A549 (cell line): ENCODE data around the gene TIRAP.

ENCODE experiments used
- CBX8 ChIP-seq: fragments of 200-600 bp; sonication (generic); IDR thresholded peaks from 2 replicates; pipeline ENCODE4 v1.6.1; 2016
- CHD2 ChIP-seq: fragments of 150-350 bp; IDR thresholded peaks from 2 replicates; pipeline ENCODE4 v1.6.1; 2014; ENCODE audit warnings: low read length; ENCODE audit not compliant: partially characterized antibody
- ESRRA ChIP-seq: fragments of 150-350 bp; IDR thresholded peaks from 2 replicates; pipeline ENCODE4 v1.6.1; 2014; ENCODE audit warnings: mild to moderate bottlenecking, low read length, borderline replicate concordance
- KDM1A ChIP-seq: fragments of 200-600 bp; sonication (generic); IDR thresholded peaks from 2 replicates; pipeline ENCODE4 v1.6.1; 2016; ENCODE audit warnings: low read depth, mild to moderate bottlenecking
- POLR2A ChIP-seq: IDR thresholded peaks from 2 replicates; pipeline ENCODE4 v1.6.1; 2012; ENCODE audit warnings: mild to moderate bottlenecking, low read length
- POLR2AphosphoS2 ChIP-seq: conservative IDR thresholded peaks from 2 replicates; pipeline ENCODE4 v1.6.1; 2012; ENCODE audit warnings: low read length, improper control_type of control experiment, inconsistent platforms
- RFX5 ChIP-seq: fragments of 450-650 bp; IDR thresholded peaks from 2 replicates; pipeline ENCODE4 v1.7.1; 2014; ENCODE audit warnings: antibody characterized with exemption, mild to moderate bottlenecking, moderate library complexity
- TP53 ChIP-seq: fragments of 250-450 bp; sonication (Bioruptor Pico); IDR thresholded peaks from 2 replicates; pipeline ENCODE4 v1.5.0; 2021; ENCODE audit warnings: mild to moderate bottlenecking, moderate library complexity
- TF ChIP-seq, protein P1 (sequence below): fragments of >200 bp; sonication (Bioruptor Twin); formaldehyde crosslinking; IDR thresholded peaks from 3 replicates; pipeline ENCODE4 v1.5.1; 2016
- TF ChIP-seq, protein P2 (sequence below): fragments of 450-650 bp; IDR thresholded peaks from 2 replicates; pipeline ENCODE4 v1.6.1; 2014; ENCODE audit warnings: antibody characterized with exemption

DNA sequence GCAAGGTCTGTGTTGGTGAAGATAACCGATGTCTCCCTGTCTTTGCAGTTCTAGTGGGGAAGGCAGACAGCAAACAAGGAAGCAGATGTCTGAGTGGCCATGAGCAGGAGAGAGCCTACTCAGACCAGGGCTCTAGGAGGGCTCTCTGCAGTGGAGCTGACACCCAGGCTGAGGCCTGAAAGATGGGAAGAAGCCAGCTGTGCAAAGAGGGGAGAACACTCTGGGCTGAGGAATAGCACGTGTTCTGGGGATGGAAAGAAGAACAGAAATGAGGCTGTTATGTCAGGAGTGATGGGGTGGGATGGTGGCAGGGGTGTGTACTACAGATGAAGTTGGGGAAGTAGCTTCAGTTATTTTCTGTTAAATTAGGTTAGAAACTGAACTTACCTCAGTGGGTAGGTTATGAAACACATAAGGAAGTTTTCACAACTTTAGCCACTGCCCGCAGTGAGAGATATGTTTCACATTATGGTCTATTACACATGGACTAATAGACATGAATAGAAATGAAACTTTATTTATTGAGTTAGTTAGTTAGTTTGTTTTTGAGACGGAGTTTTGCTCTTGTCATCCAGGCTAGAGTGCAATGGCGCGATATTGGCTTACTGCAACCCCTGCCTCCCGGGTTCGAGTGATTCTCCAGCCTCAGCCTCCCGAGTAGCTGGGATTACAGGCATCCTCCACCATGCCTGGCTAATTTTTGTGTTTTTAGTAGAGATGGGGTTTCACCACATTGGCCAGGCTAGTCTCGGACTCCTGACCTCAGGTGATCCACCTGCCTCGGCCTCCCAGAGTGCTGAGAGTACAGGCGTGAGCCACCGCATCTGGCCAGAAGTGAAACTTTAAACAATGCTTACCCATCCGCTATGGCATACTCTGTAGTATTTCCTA is 28.8 kb downstream of the TIRAP start:
- TF ChIP-seq POLR2A: no peak
- TF ChIP-seq, protein P1, sequence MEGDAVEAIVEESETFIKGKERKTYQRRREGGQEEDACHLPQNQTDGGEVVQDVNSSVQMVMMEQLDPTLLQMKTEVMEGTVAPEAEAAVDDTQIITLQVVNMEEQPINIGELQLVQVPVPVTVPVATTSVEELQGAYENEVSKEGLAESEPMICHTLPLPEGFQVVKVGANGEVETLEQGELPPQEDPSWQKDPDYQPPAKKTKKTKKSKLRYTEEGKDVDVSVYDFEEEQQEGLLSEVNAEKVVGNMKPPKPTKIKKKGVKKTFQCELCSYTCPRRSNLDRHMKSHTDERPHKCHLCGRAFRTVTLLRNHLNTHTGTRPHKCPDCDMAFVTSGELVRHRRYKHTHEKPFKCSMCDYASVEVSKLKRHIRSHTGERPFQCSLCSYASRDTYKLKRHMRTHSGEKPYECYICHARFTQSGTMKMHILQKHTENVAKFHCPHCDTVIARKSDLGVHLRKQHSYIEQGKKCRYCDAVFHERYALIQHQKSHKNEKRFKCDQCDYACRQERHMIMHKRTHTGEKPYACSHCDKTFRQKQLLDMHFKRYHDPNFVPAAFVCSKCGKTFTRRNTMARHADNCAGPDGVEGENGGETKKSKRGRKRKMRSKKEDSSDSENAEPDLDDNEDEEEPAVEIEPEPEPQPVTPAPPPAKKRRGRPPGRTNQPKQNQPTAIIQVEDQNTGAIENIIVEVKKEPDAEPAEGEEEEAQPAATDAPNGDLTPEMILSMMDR: no peak
- no peak for TF ChIP-seq POLR2AphosphoS2
- TF ChIP-seq, protein P2, sequence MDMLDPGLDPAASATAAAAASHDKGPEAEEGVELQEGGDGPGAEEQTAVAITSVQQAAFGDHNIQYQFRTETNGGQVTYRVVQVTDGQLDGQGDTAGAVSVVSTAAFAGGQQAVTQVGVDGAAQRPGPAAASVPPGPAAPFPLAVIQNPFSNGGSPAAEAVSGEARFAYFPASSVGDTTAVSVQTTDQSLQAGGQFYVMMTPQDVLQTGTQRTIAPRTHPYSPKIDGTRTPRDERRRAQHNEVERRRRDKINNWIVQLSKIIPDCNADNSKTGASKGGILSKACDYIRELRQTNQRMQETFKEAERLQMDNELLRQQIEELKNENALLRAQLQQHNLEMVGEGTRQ: no peak
- no peak for TF ChIP-seq CBX8
- TF ChIP-seq ESRRA: no peak
- TF ChIP-seq RFX5: no peak
- no peak for TF ChIP-seq CHD2
- TF ChIP-seq KDM1A: no peak
- no peak for TF ChIP-seq TP53 (CRISPR knock-in tag)
